Keratinocyte (primary cell): ENCODE measurements around the gene SYNJ1. TPM values are rescaled to one million over a fixed set of nuclear protein-coding genes. Genes with fewer than 3 reads are reported as not detected.

Source experiments
- DNase-seq: peaks from one replicate; pipeline ENCODE4 v3.0.0-alpha.2; 2011; ENCODE audit warnings: low read depth, missing footprints, low spot score
- FAIRE-seq: peaks from 2 replicates; lab custom pipeline; 2011; peaks lifted over from hg19 to GRCh38; lab: Jason Lieb, UNC
- H2AFZ ChIP-seq: 2 replicates; pipeline ENCODE4 v1.6.0; 2012; ENCODE audit warnings: low read length, control low read depth, inconsistent platforms; ENCODE audit not compliant: control insufficient read depth
- H3K27ac ChIP-seq: 2 replicates; pipeline ENCODE4 v1.5.1; 2011; ENCODE audit warnings: low read length; ENCODE audit not compliant: control insufficient read depth, insufficient read depth
- H3K27me3 ChIP-seq: 3 replicates; pipeline ENCODE4 v1.6.0; 2011; ENCODE audit warnings: low read length; ENCODE audit not compliant: control insufficient read depth, insufficient read depth; ENCODE audit errors: extremely low read depth
- H3K36me3 ChIP-seq, 2 experiments: 2 replicates in 1 of 2; 3 replicates in 1 of 2; pipeline ENCODE4 v1.5.1; 2011; ENCODE audit warnings: low read length in 2 of 2, mild to moderate bottlenecking in 1 of 2; ENCODE audit not compliant: control insufficient read depth in 2 of 2, insufficient read depth in 2 of 2; ENCODE audit errors: extremely low read depth in 1 of 2
- H3K4me1 ChIP-seq: 3 replicates; pipeline ENCODE4 v1.5.1; 2011; ENCODE audit warnings: low read length; ENCODE audit not compliant: control insufficient read depth, insufficient read depth; ENCODE audit errors: extremely low read depth
- H3K4me2 ChIP-seq: 3 replicates; pipeline ENCODE4 v1.6.0; 2011; ENCODE audit warnings: low read depth, low read length; ENCODE audit not compliant: control insufficient read depth, insufficient read depth; ENCODE audit errors: extremely low read depth
- H3K4me3 ChIP-seq, 3 experiments: fragments of 200-600 bp in 1 of 3; sonication (generic) in 1 of 3; 2 replicates in 2 of 3; 3 replicates in 1 of 3; pipeline ENCODE4 v1.5.1; 2011 to 2016; ENCODE audit warnings: low read length in 3 of 3, mild to moderate bottlenecking in 3 of 3, control low read depth in 2 of 3, inconsistent platforms in 1 of 3, low read depth in 1 of 3, mixed read lengths in 1 of 3, mixed run types in 1 of 3, moderate library complexity in 1 of 3; ENCODE audit not compliant: control insufficient read depth in 2 of 3, insufficient read depth in 2 of 3; ENCODE audit errors: extremely low read depth in 1 of 3
- H3K79me2 ChIP-seq: 2 replicates; pipeline ENCODE4 v1.6.0; 2012; ENCODE audit warnings: low read length; ENCODE audit not compliant: control insufficient read depth, insufficient read depth
- H3K9ac ChIP-seq: 3 replicates; pipeline ENCODE4 v1.6.0; 2011; ENCODE audit warnings: low read length; ENCODE audit not compliant: control insufficient read depth, insufficient read depth; ENCODE audit errors: extremely low read depth
- H3K9me1 ChIP-seq: 3 replicates; pipeline ENCODE4 v1.6.0; 2011; ENCODE audit warnings: low read length; ENCODE audit not compliant: control insufficient read depth, insufficient read depth; ENCODE audit errors: extremely low read depth
- H3K9me3 ChIP-seq: 2 replicates; pipeline ENCODE4 v1.5.1; 2012; ENCODE audit warnings: low read depth, low read length; ENCODE audit not compliant: control insufficient read depth
- H4K20me1 ChIP-seq: 3 replicates; pipeline ENCODE4 v1.6.0; 2011; ENCODE audit warnings: low read length; ENCODE audit not compliant: control insufficient read depth, insufficient read depth; ENCODE audit errors: extremely low read depth
- EZH2 ChIP-seq: IDR thresholded peaks from one replicate; pipeline ENCODE4 v1.6.1; 2012; ENCODE audit warnings: inconsistent platforms, mild to moderate bottlenecking, low read length, moderate library complexity
- dilution Hi-C: fragments of 300-500 bp; cut with MboI; formaldehyde crosslinking; loops from one replicate; pipeline ENCODE4 v1.7.0; 2020; ENCODE audit warnings: low sequenced_read_pairs; ENCODE audit not compliant: extremely low pct_ligation_motif_present
- polyA plus RNA-seq, 5 experiments: library from polyadenylated mRNA; depleted of rRNA in 3 of 5; stranded (reverse) in 3 of 5; stranded (forward) in 1 of 5; unstranded in 1 of 5; fragments of >200 nt; gene quantifications; 1 replicate in 1 of 5; 2 replicates in 3 of 5; 3 replicates in 1 of 5; pipeline versions ENCODE4 v1.2.1 to v1.2.3, GENCODE V29; 2011 to 2012; ENCODE audit warnings: missing spikeins in 2 of 5, low read depth in 1 of 5, low replicate concordance in 1 of 5
- TF ChIP-seq, protein P1 (sequence below), 3 experiments: IDR thresholded peaks in 1 of 3; conservative IDR thresholded peaks in 1 of 3; optimal IDR thresholded peaks in 1 of 3; 2 replicates in 2 of 3; 3 replicates in 1 of 3; pipeline versions ENCODE3 to v1.5.1; 2011; ENCODE audit warnings: low read length in 3 of 3, mild to moderate bottlenecking in 3 of 3, moderate library complexity in 2 of 3, control low read depth in 1 of 3, inconsistent platforms in 1 of 3; ENCODE audit not compliant: insufficient read depth in 2 of 3; ENCODE audit errors: extremely low read depth in 1 of 3

SYNJ1 gene
- polyA plus RNA-seq, 1 donor (not counting 4 experiments of a cell fraction or from before 2014, with no cell fraction given) = 4.9 TPM

DNA sequence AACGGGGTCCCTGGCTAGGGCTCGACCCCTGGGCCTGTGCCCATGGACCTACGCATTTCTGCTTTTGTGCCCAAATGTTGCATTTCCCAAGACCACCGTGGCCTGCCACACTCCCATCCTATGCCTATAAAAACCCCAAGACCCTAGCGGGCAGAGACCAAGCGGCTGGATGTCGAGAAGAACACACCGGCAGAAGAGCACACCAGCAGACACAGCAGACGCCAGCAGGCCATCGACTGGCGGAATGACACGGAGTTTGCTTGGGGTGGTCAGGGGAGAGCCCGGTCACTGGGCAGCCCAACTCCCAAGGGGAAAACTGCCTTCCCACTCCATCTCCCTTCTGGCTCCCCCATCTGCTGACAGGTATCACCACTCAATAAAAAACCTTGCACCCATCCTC, 146.9 kb downstream of the SYNJ1 start:
- TF ChIP-seq EZH2 = no peak
- TF ChIP-seq, protein P1, sequence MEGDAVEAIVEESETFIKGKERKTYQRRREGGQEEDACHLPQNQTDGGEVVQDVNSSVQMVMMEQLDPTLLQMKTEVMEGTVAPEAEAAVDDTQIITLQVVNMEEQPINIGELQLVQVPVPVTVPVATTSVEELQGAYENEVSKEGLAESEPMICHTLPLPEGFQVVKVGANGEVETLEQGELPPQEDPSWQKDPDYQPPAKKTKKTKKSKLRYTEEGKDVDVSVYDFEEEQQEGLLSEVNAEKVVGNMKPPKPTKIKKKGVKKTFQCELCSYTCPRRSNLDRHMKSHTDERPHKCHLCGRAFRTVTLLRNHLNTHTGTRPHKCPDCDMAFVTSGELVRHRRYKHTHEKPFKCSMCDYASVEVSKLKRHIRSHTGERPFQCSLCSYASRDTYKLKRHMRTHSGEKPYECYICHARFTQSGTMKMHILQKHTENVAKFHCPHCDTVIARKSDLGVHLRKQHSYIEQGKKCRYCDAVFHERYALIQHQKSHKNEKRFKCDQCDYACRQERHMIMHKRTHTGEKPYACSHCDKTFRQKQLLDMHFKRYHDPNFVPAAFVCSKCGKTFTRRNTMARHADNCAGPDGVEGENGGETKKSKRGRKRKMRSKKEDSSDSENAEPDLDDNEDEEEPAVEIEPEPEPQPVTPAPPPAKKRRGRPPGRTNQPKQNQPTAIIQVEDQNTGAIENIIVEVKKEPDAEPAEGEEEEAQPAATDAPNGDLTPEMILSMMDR (optimal IDR thresholded peaks at IDR 0.05 in 1 of 3, IDR thresholded peaks at IDR 0.05 in 1 of 3, conservative IDR thresholded peaks at IDR 0.05 in 1 of 3; ENCODE audit: extremely low read depth in 1 of 3, insufficient read depth in 2 of 3, low read length in 3 of 3) = no peak
- Histone ChIP-seq H3K36me3 (no peaks in the 10 kb centered on the region), H3K27ac (no peak overlapping the region), H3K4me2 (no peak overlapping the region), H3K9me3 (no peaks in the 10 kb centered on the region), H3K27me3 (no peaks in the 10 kb centered on the region), H3K9ac (no peak overlapping the region), H3K9me1 (no peaks in the 10 kb centered on the region), H4K20me1 (no peaks in the 10 kb centered on the region), H2AFZ (no peak overlapping the region), H3K4me1 (no peaks in the 10 kb centered on the region), H3K4me3 (no peak overlapping the region), H3K79me2 (no peaks in the 10 kb centered on the region)
- FAIRE-seq = no peak
- no peak for DNase-seq
- dilution Hi-C loops = no loop called here

Other genes with a start within 250 kb of the SYNJ1 start
- 0.11 to 0.27 TPM (median 0.25 TPM) in 3 replicates for gene TCP10L, start 142.5 kb downstream of the SYNJ1 start, polyA plus RNA-seq
- 19.2 to 47.2 TPM (median 37.0 TPM) in 3 replicates for gene CFAP298, start 115.6 kb downstream of the SYNJ1 start, polyA plus RNA-seq
- gene PAXBP1, start 43.7 kb upstream of the SYNJ1 start, polyA plus RNA-seq = 11.3 to 27.3 TPM (median 17.3 TPM) in 3 replicates